Activated naive CD4-positive, alpha-beta T cell treated with anti-CD3 and anti-CD28 coated beads, Interleukin-2, amount 50 U/mL, for 72 hours (primary cell): Measurements from ENCODE around the gene PTPRM. TPM values are rescaled to one million over a fixed set of nuclear protein-coding genes. Genes with fewer than 3 reads are reported as not detected.

ENCODE experiments used
- ATAC-seq, 2 donors: fragments of 150-1000 bp; cut with Tn5 transposase; 2 replicates each; pipeline ENCODE4 v1.10.0; 2021; ENCODE audit warnings: mild to moderate bottlenecking in 2 of 2, moderate library complexity in 2 of 2
- DNase-seq, 2 donors: peaks; one replicate each; pipeline ENCODE4 v3.0.0; 2021 to 2022; ENCODE audit warnings: low spot score in 2 of 2
- H3K27ac Mint-ChIP-seq, 2 donors: one replicate each; pipeline ENCODE4 v1.8.0; 2022; ENCODE audit warnings: mild to moderate bottlenecking in 2 of 2, mixed read lengths in 2 of 2
- H3K36me3 Mint-ChIP-seq, 2 donors: one replicate each; pipeline ENCODE4 v1.8.0; 2022; ENCODE audit warnings: mixed read lengths in 2 of 2
- H3K9me3 Mint-ChIP-seq, 2 donors: one replicate each; pipeline ENCODE4 v1.8.0; 2022; ENCODE audit warnings: mixed read lengths in 2 of 2
- total RNA-seq, 2 donors: library from RNA; stranded (reverse); gene quantifications; one replicate each; pipeline ENCODE4 v1.2.3, GENCODE V29; 2022

Gene PTPRM
- total RNA-seq: 1 to 10 TPM; 1.7 to 2.8 TPM

DNA sequence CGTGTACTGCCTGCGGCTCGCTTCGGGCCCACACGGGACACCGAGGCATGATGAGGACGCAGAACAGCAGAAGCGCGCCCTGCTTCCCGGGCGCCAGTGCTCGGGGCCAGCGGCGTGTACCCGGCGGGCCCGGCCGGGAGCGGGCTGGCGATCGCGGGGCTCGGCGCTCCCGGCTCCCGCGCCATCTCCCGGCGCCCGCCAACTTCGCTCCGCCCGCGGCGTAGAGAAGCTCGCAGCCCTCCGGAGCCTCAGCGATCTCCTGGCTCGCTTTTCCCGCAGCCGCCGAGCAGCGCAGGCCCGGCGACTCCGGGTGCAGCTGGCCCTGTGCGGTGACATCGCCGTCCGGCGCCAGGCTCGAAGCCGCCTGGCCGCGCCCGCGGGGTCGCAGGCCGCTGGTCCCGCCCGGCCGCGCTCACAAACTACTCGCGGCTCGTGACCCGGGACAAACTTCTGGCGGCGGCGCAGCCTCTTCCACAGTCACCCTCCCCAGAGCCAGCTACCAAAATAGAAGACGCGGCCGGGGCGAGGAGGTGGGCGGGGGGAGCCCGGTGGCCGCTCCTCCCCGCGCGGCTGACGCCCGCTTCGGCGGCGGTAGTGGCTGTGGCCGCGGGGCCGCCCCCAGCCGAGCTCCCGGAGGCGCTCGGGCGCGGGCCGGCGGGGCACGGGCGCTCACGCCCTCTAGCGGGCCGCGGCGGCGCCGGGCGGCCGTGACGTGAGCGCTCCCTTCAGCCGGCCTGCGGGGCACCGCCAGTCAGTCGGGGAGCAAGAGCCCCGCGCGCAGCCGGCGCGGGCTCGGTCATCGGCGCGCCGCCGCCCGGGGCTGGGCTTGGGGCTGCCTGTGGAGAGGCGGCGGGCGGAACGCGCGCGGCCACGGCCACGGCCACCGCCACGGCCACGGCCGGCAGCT is at the start of gene PTPRM:
PTPRM (plus strand) TSS at position 750 of the 907 bp plus-strand sequence. CDS start 503 bp downstream, outside the sequence.
- peaks cover 0 to 8% of the 10 kb centered on the region in 2 donors for H3K36me3 Mint-ChIP-seq

GRCh38 chr18:7517852-7518251 is 49.3 kb upstream of the PTPRM start:
- ATAC-seq (no peak), DNase-seq (no peak)
- Mint-ChIP-seq H3K9me3 (peaks cover 0 to 4% of the 10 kb centered on the region in 2 donors), H3K36me3 (no peaks in the 10 kb centered on the region), H3K27ac (no peak overlapping the region)

More for the DNA sequence above, at the start of gene PTPRM:
- no peaks in the 10 kb centered on the region for H3K9me3 Mint-ChIP-seq
- DNase-seq (peak; percentile 65 to 66), ATAC-seq (peak; percentile 93 to 94)
- no peak within 1 kb of the TSS for H3K27ac Mint-ChIP-seq

DNA sequence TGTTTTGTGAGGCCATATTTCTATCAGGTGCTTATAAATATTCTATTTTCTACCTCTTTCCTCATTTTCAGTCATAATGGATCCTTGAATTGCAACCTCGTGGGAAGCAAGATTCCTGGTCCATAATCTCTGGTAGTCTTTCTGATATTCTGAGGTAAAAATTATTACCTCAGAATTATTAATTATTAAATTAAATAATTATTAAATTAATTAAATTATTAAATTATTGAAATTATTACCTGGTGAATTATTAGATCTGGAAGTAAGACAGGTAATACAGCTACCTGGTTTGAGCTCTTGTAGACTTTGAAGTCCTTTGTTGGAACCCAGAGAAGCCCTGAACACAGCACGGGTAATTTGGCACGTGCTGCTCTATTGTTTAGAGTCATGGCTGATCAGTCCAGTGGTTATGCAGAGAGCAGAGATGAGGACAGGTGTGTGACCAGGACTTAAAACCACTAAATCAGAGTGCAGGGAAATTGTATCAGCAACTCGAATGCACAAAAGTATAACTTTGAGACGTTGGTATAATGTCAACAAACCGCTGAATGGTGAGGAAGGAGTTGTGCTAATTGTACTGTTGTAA is 46.8 kb upstream of the PTPRM start:
- Mint-ChIP-seq H3K9me3 (peaks cover 0 to 4% of the 10 kb centered on the region in 2 donors), H3K36me3 (no peaks in the 10 kb centered on the region), H3K27ac (no peak overlapping the region)
- ATAC-seq (no peak), DNase-seq (no peak)

- H3K27ac Mint-ChIP-seq: no peak overlapping the region
- DNase-seq (no peak), ATAC-seq (no peak)
- peaks cover 0 to 4% of the 10 kb centered on the region in 2 donors for H3K9me3 Mint-ChIP-seq
- H3K36me3 Mint-ChIP-seq: no peaks in the 10 kb centered on the region
These were observed 45.8 kb upstream of the PTPRM start for GRCh38 chr18:7521226-7521856.

DNA sequence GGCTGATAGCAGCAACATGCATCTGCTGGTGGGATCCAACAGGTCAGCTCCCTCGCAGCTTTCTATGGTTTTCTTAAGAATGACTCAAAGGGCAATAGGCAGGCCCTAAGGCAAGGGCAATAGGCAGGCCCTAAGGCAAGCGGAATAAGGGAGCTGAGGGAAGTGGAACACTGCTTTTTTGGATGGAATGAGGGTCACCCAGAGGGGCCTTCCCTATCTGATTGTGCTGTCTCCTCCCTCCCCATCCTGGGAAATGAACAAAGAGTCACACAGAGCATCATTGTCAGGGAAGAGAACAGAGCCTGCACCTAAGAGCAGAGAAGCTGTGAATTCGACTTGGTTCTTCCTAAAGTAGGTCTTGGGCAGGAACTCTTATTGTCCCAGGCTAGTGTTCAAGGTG is 43.3 kb upstream of the PTPRM start:
- DNase-seq: no peak
- H3K9me3 Mint-ChIP-seq: peaks cover 0 to 4% of the 10 kb centered on the region in 2 donors
- no peak for ATAC-seq
- H3K27ac Mint-ChIP-seq: no peak overlapping the region
- H3K36me3 Mint-ChIP-seq: no peaks in the 10 kb centered on the region

DNA sequence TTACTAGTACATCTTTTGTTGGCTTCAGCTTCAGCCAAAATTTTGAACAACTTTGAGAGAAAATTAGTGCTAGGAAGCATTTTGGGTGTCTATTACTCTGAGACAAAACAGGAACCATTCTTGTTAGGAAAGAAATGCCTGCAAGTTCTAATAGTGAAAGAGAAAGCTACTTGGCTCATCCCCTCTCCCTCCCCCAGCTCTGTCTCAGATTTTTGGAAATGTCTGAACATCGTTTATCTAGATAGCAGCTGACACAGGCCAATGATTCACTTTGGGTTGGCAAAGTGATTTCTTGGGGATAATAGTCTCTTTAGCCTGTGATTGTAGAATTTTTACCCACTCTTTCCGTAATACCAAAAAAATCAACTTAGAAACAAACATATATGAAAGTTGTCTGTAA is 42.3 kb upstream of the PTPRM start:
- DNase-seq: no peak
- no peak for ATAC-seq
- no peak overlapping the region for H3K27ac Mint-ChIP-seq
- no peaks in the 10 kb centered on the region for H3K36me3 Mint-ChIP-seq
- peaks cover under 1 to 4% of the 10 kb centered on the region in 2 donors for H3K9me3 Mint-ChIP-seq

DNA sequence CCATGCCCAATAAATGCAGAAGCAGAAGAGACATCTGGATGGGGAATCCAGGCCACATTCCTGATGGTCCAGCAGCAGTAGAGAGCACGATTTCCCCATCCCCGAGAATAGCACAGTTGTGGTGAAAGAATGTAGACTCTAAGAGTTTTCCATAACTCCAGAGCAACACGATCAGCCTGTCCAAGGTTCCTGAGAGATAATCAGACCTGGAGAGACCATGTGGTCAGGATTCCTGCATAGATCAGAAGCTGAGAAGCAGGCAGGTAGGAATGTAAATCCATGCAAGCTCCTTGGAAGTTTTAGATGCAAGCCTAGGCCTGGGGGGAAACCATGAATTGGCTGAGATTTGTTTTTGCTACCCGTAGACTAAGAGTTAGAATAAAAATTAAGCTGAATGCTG is 34.2 kb upstream of the PTPRM start:
- Mint-ChIP-seq H3K9me3 (peaks cover 7 to 10% of the 10 kb centered on the region in 2 donors), H3K27ac (no peak overlapping the region)
- no peak for ATAC-seq

GRCh38 chr18:7535436-7536205 is 31.5 kb upstream of the PTPRM start:
- peaks cover 3 to 8% of the 10 kb centered on the region in 2 donors for H3K9me3 Mint-ChIP-seq
- DNase-seq (no peak), ATAC-seq (no peak)
- no peaks in the 10 kb centered on the region for H3K36me3 Mint-ChIP-seq
- H3K27ac Mint-ChIP-seq: no peak overlapping the region

More for the DNA sequence above, 34.2 kb upstream of the PTPRM start:
- H3K36me3 Mint-ChIP-seq: no peaks in the 10 kb centered on the region
- no peak for DNase-seq

GRCh38 chr18:7537145-7537544 is 30.0 kb upstream of the PTPRM start:
- H3K9me3 Mint-ChIP-seq: peaks cover 3 to 8% of the 10 kb centered on the region in 2 donors
- ATAC-seq (no peak), DNase-seq (no peak)
- no peaks in the 10 kb centered on the region for H3K36me3 Mint-ChIP-seq
- no peak overlapping the region for H3K27ac Mint-ChIP-seq

- no peak for ATAC-seq
- H3K9me3 Mint-ChIP-seq: peaks cover 3 to 8% of the 10 kb centered on the region in 2 donors
- no peak for DNase-seq
- H3K27ac Mint-ChIP-seq: no peak overlapping the region
- no peaks in the 10 kb centered on the region for H3K36me3 Mint-ChIP-seq
These were observed 25.3 kb upstream of the PTPRM start for GRCh38 chr18:7541835-7542234.

DNA sequence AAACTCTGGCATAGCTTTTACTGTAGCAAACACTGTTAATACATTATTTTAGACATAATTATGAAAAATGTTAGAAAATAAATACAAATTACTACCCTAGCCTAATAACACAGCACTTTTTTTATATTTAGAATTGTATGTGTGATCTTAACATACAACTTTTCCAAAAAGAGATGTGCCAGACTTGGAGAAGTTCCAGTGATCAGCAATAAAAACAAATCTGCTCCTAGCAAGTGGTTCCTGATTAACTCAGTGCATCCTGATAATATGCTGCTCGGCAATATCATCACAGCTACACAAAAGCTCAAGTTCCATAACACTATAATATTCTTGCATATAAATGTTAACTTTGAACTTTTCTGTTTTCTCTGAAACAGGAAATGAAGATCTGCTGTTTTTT is 22.4 kb upstream of the PTPRM start:
- Mint-ChIP-seq H3K9me3 (no peaks in the 10 kb centered on the region), H3K36me3 (no peaks in the 10 kb centered on the region), H3K27ac (no peak overlapping the region)
- DNase-seq (no peak), ATAC-seq (no peak)

- ATAC-seq (no peak), DNase-seq (no peak)
- H3K36me3 Mint-ChIP-seq: no peaks in the 10 kb centered on the region
- no peaks in the 10 kb centered on the region for H3K9me3 Mint-ChIP-seq
- no peak overlapping the region for H3K27ac Mint-ChIP-seq
These were observed 21.4 kb upstream of the PTPRM start for GRCh38 chr18:7545734-7546133.

- H3K36me3 Mint-ChIP-seq: no peaks in the 10 kb centered on the region
- no peak overlapping the region for H3K27ac Mint-ChIP-seq
- no peak for DNase-seq
- H3K9me3 Mint-ChIP-seq: peaks cover 0 to 2% of the 10 kb centered on the region in 2 donors
- no peak for ATAC-seq
These were observed 18.9 kb upstream of the PTPRM start for GRCh38 chr18:7548221-7548620.

DNA sequence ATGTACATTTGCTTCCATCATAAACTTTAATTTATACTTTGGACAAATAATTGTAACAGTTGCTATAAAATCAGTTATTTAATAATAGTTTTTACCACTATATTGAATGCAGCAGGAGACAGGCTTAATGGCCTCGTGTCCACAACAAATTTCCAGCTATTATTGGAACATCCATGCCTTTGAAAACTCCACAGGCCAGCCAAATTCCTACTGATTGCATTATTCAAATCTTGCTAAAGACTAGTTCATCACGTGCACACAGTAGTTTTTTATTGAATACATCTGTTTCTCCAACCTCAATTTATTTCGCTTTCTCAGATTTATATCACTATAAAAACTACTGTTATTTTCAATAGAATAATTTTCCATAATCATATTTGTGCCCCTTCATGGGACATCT is 18.4 kb upstream of the PTPRM start:
- Mint-ChIP-seq H3K36me3 (no peaks in the 10 kb centered on the region), H3K9me3 (peaks cover 0 to 4% of the 10 kb centered on the region in 2 donors), H3K27ac (no peak overlapping the region)
- DNase-seq: no peak
- ATAC-seq: no peak

GRCh38 chr18:7557973-7558372 is 9.1 kb upstream of the PTPRM start:
- DNase-seq: no peak
- H3K27ac Mint-ChIP-seq: no peak overlapping the region
- ATAC-seq: no peak
- peaks cover 0 to 8% of the 10 kb centered on the region in 2 donors for H3K9me3 Mint-ChIP-seq
- H3K36me3 Mint-ChIP-seq: peaks cover 0 to 4% of the 10 kb centered on the region in 2 donors

DNA sequence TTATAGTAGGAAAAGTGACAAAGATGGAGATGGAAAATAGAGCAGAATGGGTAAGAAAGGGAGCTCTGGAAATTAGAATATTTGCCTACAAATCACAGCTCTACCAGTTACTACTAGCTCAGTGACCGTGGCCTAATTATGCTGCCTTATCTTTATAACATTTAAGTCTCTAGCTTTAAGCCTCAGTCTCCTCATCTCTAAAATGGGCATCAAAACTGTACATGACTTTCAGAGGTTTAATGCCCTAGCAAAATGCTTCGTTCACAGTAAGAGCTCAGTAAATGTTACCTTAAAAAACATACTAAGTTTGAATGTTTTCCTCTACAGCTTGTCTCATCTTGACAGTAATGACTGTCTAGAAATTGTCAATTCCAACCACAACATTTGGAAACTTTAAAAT is 8.3 kb upstream of the PTPRM start:
- Mint-ChIP-seq H3K36me3 (peaks cover 0 to 4% of the 10 kb centered on the region in 2 donors), H3K9me3 (peaks cover 0 to 4% of the 10 kb centered on the region in 2 donors)
- DNase-seq: no peak

More for the DNA sequence above, 8.3 kb upstream of the PTPRM start:
- no peak overlapping the region for H3K27ac Mint-ChIP-seq
- no peak for ATAC-seq
